ENCODE data around the gene LTB. TPM values are rescaled to one million over a fixed set of nuclear protein-coding genes. Genes with fewer than 3 reads are reported as not detected.

LTB gene
- total RNA-seq, 1 donor from 2014 or later, result 11.8 TPM

DNA sequence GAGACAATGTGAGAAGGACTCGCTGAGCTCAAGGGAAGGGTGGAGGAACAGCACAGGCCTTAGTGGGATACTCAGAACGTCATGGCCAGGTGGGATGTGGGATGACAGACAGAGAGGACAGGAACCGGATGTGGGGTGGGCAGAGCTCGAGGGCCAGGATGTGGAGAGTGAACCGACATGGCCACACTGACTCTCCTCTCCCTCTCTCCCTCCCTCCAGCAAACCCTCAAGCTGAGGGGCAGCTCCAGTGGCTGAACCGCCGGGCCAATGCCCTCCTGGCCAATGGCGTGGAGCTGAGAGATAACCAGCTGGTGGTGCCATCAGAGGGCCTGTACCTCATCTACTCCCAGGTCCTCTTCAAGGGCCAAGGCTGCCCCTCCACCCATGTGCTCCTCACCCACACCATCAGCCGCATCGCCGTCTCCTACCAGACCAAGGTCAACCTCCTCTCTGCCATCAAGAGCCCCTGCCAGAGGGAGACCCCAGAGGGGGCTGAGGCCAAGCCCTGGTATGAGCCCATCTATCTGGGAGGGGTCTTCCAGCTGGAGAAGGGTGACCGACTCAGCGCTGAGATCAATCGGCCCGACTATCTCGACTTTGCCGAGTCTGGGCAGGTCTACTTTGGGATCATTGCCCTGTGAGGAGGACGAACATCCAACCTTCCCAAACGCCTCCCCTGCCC is 5.2 kb downstream of the LTB start:
- DNase-seq (ENCODE audit: low read depth in 2 of 2), result no peak

GRCh38 chr6:31575952-31576685 is 6.1 kb downstream of the LTB start:
- DNase-seq (ENCODE audit: low read depth in 2 of 2), result no peak

DNA sequence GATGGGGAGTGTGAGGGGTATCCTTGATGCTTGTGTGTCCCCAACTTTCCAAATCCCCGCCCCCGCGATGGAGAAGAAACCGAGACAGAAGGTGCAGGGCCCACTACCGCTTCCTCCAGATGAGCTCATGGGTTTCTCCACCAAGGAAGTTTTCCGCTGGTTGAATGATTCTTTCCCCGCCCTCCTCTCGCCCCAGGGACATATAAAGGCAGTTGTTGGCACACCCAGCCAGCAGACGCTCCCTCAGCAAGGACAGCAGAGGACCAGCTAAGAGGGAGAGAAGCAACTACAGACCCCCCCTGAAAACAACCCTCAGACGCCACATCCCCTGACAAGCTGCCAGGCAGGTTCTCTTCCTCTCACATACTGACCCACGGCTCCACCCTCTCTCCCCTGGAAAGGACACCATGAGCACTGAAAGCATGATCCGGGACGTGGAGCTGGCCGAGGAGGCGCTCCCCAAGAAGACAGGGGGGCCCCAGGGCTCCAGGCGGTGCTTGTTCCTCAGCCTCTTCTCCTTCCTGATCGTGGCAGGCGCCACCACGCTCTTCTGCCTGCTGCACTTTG is 6.8 kb downstream of the LTB start, which contains the start of gene TNF:
TNF (plus strand) TSS at position 231 of the 567 bp plus-strand sequence; CDS start at position 408, 177 bp downstream.
- no peak for DNase-seq (ENCODE audit: low read depth in 2 of 2)

DNA sequence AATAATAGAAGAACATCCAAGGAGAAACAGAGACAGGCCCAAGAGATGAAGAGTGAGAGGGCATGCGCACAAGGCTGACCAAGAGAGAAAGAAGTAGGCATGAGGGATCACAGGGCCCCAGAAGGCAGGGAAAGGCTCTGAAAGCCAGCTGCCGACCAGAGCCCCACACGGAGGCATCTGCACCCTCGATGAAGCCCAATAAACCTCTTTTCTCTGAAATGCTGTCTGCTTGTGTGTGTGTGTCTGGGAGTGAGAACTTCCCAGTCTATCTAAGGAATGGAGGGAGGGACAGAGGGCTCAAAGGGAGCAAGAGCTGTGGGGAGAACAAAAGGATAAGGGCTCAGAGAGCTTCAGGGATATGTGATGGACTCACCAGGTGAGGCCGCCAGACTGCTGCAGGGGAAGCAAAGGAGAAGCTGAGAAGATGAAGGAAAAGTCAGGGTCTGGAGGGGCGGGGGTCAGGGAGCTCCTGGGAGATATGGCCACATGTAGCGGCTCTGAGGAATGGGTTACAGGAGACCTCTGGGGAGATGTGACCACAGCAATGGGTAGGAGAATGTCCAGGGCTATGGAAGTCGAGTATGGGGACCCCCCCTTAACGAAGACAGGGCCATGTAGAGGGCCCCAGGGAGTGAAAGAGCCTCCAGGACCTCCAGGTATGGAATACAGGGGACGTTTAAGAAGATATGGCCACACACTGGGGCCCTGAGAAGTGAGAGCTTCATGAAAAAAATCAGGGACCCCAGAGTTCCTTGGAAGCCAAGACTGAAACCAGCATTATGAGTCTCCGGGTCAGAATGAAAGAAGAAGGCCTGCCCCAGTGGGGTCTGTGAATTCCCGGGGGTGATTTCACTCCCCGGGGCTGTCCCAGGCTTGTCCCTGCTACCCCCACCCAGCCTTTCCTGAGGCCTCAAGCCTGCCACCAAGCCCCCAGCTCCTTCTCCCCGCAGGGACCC is 7.8 kb downstream of the LTB start:
- no peak for DNase-seq (ENCODE audit: low read depth in 2 of 2)

DNA sequence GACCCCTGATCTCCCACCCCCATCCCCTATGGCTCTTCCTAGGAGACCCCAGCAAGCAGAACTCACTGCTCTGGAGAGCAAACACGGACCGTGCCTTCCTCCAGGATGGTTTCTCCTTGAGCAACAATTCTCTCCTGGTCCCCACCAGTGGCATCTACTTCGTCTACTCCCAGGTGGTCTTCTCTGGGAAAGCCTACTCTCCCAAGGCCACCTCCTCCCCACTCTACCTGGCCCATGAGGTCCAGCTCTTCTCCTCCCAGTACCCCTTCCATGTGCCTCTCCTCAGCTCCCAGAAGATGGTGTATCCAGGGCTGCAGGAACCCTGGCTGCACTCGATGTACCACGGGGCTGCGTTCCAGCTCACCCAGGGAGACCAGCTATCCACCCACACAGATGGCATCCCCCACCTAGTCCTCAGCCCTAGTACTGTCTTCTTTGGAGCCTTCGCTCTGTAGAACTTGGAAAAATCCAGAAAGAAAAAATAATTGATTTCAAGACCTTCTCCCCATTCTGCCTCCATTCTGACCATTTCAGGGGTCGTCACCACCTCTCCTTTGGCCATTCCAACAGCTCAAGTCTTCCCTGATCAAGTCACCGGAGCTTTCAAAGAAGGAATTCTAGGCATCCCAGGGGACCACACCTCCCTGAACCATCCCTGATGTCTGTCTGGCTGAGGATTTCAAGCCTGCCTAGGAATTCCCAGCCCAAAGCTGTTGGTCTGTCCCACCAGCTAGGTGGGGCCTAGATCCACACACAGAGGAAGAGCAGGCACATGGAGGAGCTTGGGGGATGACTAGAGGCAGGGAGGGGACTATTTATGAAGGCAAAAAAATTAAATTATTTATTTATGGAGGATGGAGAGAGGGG is 8.8 kb downstream of the LTB start:
- no peak for DNase-seq (ENCODE audit: low read depth in 2 of 2)

GRCh38 chr6:31572041-31572911 is 9.9 kb downstream of the LTB start, which contains the start of gene LTA:
TSS of gene LTA (plus strand) at chr6:31572289. CDS start at chr6:31572743, 454 bp downstream.
- no peak for DNase-seq (ENCODE audit: low read depth in 2 of 2)

GRCh38 chr6:31569861-31570536 is 12.2 kb downstream of the LTB start:
- DNase-seq (ENCODE audit: low read depth in 2 of 2), result no peak

- no peak for DNase-seq (ENCODE audit: low read depth in 2 of 2)
These were observed 13.7 kb downstream of the LTB start for GRCh38 chr6:31568537-31568961.

GRCh38 chr6:31567531-31568370 is 14.5 kb downstream of the LTB start:
- DNase-seq (ENCODE audit: low read depth in 2 of 2), result no peak

DNA sequence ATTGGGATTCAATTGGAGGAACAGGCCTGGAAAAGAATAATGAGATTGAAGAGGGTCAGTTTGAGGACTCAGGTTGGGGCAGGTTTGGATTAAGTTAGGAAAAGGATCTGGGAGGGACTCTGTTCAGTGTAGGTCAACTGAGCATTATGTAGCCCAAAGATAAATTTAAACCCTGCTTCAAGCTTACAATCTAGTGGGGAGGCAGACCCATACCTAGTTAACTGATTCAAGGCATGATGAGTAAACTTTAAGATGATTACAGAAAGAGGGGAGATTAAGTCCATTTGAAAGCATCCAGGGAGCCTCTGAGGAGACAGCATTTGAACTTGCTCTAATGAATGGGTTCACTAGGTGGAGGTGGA is 21.5 kb downstream of the LTB start:
- no peak for DNase-seq (ENCODE audit: low read depth in 2 of 2)

DNA sequence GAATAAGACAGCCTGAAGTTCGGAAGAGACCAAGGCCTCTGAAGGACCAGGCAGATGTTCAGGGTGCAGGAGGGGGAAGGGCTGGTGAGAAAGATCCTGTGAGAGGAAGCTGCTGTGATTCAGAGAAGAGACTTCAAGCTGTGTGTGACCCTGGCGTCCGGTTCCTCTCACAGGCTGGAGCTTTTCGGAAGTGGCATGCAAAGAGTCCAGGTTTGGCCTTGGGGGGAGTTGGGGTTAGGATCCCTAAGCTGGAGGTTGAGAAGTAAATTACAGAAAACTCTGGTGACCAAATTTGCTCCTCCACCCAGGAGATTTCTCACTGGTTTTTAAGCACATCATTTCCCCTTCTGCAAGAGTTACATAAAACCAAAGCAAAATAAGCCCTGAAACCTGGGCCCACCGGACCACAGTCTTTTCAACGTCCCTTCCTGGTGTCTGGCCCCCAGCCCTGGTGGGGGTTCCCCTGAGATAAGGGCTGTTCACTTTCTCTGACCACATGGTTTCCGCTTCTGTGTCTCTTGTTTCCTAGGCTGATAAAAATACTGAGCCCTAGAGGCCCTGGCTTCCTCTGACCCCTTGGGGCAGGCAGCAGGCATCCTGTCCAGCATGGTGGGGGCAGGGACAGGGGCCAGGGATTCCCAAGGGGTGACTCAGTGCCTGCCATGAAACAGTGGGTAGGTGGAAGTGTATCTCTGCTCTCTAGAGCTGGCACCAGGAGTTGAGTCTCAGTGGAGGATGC is 22.1 kb downstream of the LTB start:
- peak; percentile 99 for DNase-seq (ENCODE audit: low read depth in 2 of 2)

- no peak for DNase-seq (ENCODE audit: low read depth in 2 of 2)
These were observed 22.6 kb downstream of the LTB start for GRCh38 chr6:31559606-31559957.

DNA sequence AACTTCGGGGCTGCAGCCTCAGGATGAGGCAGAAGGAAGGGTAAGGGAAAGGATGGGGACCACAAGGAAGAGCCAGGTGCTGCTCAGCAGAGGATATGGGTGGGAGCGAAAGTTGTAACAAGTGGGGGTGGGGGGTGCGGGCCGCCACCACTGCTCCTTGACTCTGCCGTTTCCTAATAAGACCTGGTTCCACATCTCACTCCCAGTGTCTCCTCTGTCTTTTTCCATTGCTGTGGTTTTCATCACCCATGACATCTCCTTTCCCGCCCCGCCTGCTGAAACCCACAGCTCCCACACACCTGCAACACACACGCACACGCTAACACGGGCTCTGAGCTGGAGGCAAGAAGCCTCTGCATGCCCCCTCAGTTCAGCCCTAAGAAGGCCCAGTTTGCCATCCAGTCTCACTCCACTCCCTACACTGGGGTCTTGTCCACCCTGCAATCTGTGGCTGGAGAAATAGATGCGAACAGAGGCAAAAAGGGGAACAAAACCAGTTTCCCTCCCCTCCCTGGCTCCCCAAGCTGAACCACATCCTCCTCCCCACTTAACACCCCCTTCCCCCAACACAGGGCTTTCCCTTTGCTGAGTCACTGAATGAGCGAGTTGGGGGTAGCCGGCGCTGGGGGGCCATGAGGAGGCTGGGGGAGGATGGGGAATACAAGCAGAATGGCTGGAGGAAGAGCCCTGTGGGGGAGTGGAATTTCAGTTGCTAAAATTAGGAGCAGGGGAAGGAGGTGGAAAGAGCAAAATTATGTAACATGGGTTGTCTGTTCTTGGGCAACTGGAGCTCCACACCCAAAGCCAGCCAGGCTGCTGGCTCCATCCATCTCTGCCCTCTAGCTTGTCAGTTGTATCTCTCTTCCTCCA is 23.4 kb downstream of the LTB start:
- peak in 1 of 2 donors; percentile 61 for DNase-seq (ENCODE audit: low read depth in 2 of 2)

GRCh38 chr6:31558318-31558625 is 24.0 kb downstream of the LTB start:
- DNase-seq (ENCODE audit: low read depth in 2 of 2), result no peak

GRCh38 chr6:31557443-31558317 is 24.5 kb downstream of the LTB start:
- DNase-seq (ENCODE audit: low read depth in 2 of 2), result peak in 1 of 2 donors; percentile 46

- no peak for DNase-seq (ENCODE audit: low read depth in 2 of 2)
These were observed 25.9 kb downstream of the LTB start for GRCh38 chr6:31556307-31556706.

All from dermis microvascular lymphatic vessel endothelial cell (primary cell).